Thoracic aorta (tissue), 2 donors: ENCODE measurements around the gene BASP1. TPM values are rescaled to one million over a fixed set of nuclear protein-coding genes. Genes with fewer than 3 reads are reported as not detected.
A peak's percentile ranks its signal among the peaks of the same experiment; 100 is the strongest.

Source experiments
- ATAC-seq: fragments of 150-250 bp; one replicate; pipeline ENCODE4 v1.8.0; 2017; ENCODE audit warnings: low read depth; ENCODE audit not compliant: insufficient number of reproducible peaks, low FRiP score
- DNase-seq: peaks from one replicate; pipeline ENCODE4 v3.0.0-alpha.2; 2020; ENCODE audit warnings: low spot score
- H3K27ac ChIP-seq, 2 donors: fragments of 200-600 bp; sonication (generic); 1 replicate in 1 of 2; 2 replicates in 1 of 2; pipeline ENCODE4 v1.5.1; 2016; ENCODE audit warnings: mild to moderate bottlenecking in 2 of 2, moderate library complexity in 2 of 2
- H3K27me3 ChIP-seq: fragments of 200-600 bp; sonication (generic); replicated peaks from 2 replicates; pipeline ENCODE4 v1.6.0; 2016; ENCODE audit warnings: mild to moderate bottlenecking; ENCODE audit not compliant: insufficient read depth
- H3K36me3 ChIP-seq: fragments of 200-600 bp; sonication (generic); one replicate; pipeline ENCODE4 v1.5.1; 2016
- H3K4me1 ChIP-seq, 2 donors: fragments of 200-600 bp; sonication (generic); 1 replicate in 1 of 2; 2 replicates in 1 of 2; pipeline versions ENCODE4 v1.5.1 to v1.6.0; 2016; ENCODE audit warnings: low read depth in 2 of 2, mild to moderate bottlenecking in 1 of 2; ENCODE audit not compliant: control insufficient read depth in 1 of 2
- H3K4me3 ChIP-seq: fragments of 200-600 bp; sonication (generic); 2 replicates; pipeline ENCODE4 v1.5.1; 2016; ENCODE audit warnings: mild to moderate bottlenecking
- H3K9me3 ChIP-seq: fragments of 200-600 bp; sonication (generic); 2 replicates; pipeline ENCODE4 v1.5.1; 2016
- CTCF ChIP-seq: fragments of 200-600 bp; sonication (generic); IDR thresholded peaks from one replicate; pipeline ENCODE4 v1.5.1; 2019; ENCODE audit warnings: antibody characterized with exemption
- total RNA-seq, 2 donors: library from RNA; depleted of rRNA; stranded (reverse); fragments of >200 nt; gene quantifications; one replicate each; pipeline versions ENCODE4 v1.1.0 to v1.2.3, GENCODE V29; 2016

BASP1 gene
- total RNA-seq, 2 donors from 2014 or later, result 37.1 to 48.8 TPM

DNA sequence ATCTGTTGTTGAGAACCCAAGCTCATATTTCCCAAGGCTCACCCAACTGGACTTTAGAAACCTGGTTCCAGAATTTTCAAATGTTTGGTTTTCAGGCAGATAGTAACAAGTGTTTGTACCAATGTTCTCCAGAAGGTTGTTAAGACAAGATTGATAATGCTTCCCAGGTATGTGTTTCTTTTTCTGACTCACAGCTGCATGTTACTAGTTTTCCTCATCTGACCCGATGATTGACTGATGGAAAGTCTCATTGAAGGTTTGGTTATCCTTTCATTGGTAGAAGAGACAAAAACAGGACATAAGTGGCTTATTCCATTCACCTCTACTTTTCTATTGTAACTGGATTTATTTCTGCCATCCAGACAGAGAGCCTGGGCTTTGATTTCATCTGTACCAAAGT lies 10.4 kb downstream of the BASP1 start:
- Histone ChIP-seq H3K36me3 (no peaks in the 10 kb centered on the region), H3K4me3 (no peak overlapping the region), H3K27me3 (no peaks in the 10 kb centered on the region), H3K4me1 (peaks cover 11 to 28% of the 10 kb centered on the region in 2 donors), H3K9me3 (no peaks in the 10 kb centered on the region), H3K27ac (peak overlapping the region in 1 of 2 donors; percentile 72)
- no peak for TF ChIP-seq CTCF
- ATAC-seq (no peak), DNase-seq (no peak)

- TF ChIP-seq CTCF, result no peak
- Histone ChIP-seq H3K9me3 (no peaks in the 10 kb centered on the region), H3K27me3 (no peaks in the 10 kb centered on the region), H3K27ac (peak overlapping the region; percentile 9 to 72), H3K4me1 (peaks cover 11 to 23% of the 10 kb centered on the region in 2 donors), H3K36me3 (no peaks in the 10 kb centered on the region), H3K4me3 (peak overlapping the region; percentile 53)
- ATAC-seq (no peak), DNase-seq (no peak)
Measured at GRCh38 chr5:17228821-17229291, 11.4 kb downstream of the BASP1 start.

DNA sequence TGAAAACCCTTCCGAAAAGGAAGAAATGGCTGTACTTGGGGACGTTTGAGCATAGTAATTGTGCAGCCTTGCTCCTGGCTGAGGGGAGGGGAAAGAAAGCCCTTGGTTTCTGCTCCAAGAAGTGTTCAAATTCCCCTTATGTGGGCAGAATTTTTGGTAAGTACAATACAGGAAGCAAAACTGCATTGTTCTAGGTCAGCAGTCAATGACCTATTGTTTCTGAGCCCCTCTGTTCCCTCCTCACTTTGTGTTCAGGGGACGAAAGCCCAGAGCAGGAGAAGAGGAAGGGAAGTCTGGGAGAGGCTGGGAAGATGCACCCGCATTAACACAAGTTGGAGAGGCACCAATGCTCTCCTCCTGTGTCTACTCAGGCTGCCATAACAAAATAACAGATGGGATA lies 11.9 kb downstream of the BASP1 start:
- H3K27ac ChIP-seq, result peak overlapping the region; percentile 9 to 72
- peaks cover 11 to 23% of the 10 kb centered on the region in 2 donors for H3K4me1 ChIP-seq
- no peaks in the 10 kb centered on the region for H3K27me3 ChIP-seq
- no peak for TF ChIP-seq CTCF
- peak overlapping the region; percentile 53 for H3K4me3 ChIP-seq
- no peaks in the 10 kb centered on the region for H3K36me3 ChIP-seq
- DNase-seq (no peak), ATAC-seq (no peak)
- no peaks in the 10 kb centered on the region for H3K9me3 ChIP-seq

- DNase-seq (no peak), ATAC-seq (no peak)
- no peaks in the 10 kb centered on the region for H3K27me3 ChIP-seq
- H3K36me3 ChIP-seq, result no peaks in the 10 kb centered on the region
- peak overlapping the region in 1 of 2 donors; percentile 72 for H3K27ac ChIP-seq
- no peak for TF ChIP-seq CTCF
- H3K9me3 ChIP-seq, result no peaks in the 10 kb centered on the region
- no peak overlapping the region for H3K4me3 ChIP-seq
- peaks cover 11 to 20% of the 10 kb centered on the region in 2 donors for H3K4me1 ChIP-seq
Measured at GRCh38 chr5:17230191-17230590, 12.8 kb downstream of the BASP1 start.

DNA sequence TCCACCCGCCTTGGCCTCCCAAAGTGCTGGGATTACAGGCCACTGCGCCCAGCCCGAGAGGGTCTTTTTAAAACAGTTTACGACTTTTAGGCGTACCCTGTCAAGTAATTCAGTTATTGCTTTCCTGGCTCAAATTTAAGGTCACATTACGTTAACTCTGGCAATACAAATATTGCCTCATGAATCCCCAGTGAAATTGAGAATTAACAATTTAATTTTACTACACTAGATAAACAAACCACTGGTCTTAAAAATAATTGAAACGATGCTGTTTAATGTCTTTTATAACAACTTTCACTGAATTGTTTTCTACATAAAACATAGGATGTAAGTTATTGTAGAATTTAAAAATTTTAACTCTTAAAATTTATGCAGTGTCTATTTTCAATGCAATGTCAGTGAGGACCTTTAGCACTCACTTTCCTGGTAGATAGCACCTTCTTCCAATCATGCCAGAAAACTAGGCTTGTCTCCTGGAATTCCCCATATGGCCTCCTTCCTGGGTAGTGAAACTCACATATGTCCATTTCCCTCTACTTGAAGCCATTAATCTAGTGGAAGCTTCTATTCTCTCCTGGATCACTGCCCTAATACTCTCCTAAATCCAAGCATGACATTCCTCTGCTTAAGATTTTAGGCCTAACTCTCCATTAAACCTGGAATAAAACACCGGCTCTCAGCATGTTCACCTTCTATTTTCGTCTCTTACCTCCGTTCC lies 13.5 kb downstream of the BASP1 start:
- H3K27me3 ChIP-seq, result no peaks in the 10 kb centered on the region
- no peaks in the 10 kb centered on the region for H3K36me3 ChIP-seq
- no peak overlapping the region for H3K4me3 ChIP-seq
- DNase-seq, result no peak
- no peak overlapping the region for H3K27ac ChIP-seq
- H3K9me3 ChIP-seq, result no peaks in the 10 kb centered on the region
- no peak for TF ChIP-seq CTCF
- no peak for ATAC-seq
- peaks cover 11 to 28% of the 10 kb centered on the region in 2 donors for H3K4me1 ChIP-seq
